ENCODE results near the gene EIF4G3.

Gene EIF4G3

DNA sequence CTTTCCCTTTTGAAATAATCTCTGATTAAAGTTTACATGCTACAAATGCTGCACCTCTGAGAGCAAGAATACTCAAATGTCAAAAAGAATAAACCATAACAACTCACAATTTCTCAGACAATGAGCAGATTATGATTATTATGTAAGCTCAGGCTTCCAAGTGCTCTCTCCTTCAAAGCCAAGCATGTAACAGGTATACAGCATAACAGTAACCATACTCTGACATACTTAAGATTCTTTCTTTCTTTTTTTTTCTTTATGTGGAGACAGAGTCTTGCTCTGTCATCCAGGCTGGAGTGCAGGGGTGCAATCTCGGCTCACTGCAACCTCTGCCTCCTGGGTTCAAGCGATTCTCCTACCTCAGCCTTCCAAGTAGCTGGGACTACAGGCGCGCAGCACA is 155.4 kb downstream of the EIF4G3 start:
- TF ChIP-seq CREB1 (IDR thresholded peaks at IDR 0.05; ENCODE audit: low read depth) (no peak), TAF1 (IDR thresholded peaks at IDR 0.05; ENCODE audit: low read depth) (no peak), YY1 (IDR thresholded peaks at IDR 0.05; ENCODE audit: low read depth) (no peak), MAX (IDR thresholded peaks at IDR 0.05) (no peak), FOXM1 (IDR thresholded peaks at IDR 0.05; ENCODE audit: borderline replicate concordance, low read depth) (no peak), EGR1 (IDR thresholded peaks at IDR 0.05) (no peak), CEBPB (IDR thresholded peaks at IDR 0.05) (no peak), TEAD4 (IDR thresholded peaks at IDR 0.05) (no peak), RAD21 (IDR thresholded peaks at IDR 0.05; ENCODE audit: low read depth) (no peak), EP300 (IDR thresholded peaks at IDR 0.05; ENCODE audit: borderline replicate concordance) (no peak)
- TF ChIP-seq, protein P1, sequence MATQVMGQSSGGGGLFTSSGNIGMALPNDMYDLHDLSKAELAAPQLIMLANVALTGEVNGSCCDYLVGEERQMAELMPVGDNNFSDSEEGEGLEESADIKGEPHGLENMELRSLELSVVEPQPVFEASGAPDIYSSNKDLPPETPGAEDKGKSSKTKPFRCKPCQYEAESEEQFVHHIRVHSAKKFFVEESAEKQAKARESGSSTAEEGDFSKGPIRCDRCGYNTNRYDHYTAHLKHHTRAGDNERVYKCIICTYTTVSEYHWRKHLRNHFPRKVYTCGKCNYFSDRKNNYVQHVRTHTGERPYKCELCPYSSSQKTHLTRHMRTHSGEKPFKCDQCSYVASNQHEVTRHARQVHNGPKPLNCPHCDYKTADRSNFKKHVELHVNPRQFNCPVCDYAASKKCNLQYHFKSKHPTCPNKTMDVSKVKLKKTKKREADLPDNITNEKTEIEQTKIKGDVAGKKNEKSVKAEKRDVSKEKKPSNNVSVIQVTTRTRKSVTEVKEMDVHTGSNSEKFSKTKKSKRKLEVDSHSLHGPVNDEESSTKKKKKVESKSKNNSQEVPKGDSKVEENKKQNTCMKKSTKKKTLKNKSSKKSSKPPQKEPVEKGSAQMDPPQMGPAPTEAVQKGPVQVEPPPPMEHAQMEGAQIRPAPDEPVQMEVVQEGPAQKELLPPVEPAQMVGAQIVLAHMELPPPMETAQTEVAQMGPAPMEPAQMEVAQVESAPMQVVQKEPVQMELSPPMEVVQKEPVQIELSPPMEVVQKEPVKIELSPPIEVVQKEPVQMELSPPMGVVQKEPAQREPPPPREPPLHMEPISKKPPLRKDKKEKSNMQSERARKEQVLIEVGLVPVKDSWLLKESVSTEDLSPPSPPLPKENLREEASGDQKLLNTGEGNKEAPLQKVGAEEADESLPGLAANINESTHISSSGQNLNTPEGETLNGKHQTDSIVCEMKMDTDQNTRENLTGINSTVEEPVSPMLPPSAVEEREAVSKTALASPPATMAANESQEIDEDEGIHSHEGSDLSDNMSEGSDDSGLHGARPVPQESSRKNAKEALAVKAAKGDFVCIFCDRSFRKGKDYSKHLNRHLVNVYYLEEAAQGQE (IDR thresholded peaks at IDR 0.05; ENCODE audit: low read depth), result no peak
- TF ChIP-seq, protein P2, sequence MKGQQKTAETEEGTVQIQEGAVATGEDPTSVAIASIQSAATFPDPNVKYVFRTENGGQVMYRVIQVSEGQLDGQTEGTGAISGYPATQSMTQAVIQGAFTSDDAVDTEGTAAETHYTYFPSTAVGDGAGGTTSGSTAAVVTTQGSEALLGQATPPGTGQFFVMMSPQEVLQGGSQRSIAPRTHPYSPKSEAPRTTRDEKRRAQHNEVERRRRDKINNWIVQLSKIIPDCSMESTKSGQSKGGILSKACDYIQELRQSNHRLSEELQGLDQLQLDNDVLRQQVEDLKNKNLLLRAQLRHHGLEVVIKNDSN (IDR thresholded peaks at IDR 0.05), result no peak

DNA sequence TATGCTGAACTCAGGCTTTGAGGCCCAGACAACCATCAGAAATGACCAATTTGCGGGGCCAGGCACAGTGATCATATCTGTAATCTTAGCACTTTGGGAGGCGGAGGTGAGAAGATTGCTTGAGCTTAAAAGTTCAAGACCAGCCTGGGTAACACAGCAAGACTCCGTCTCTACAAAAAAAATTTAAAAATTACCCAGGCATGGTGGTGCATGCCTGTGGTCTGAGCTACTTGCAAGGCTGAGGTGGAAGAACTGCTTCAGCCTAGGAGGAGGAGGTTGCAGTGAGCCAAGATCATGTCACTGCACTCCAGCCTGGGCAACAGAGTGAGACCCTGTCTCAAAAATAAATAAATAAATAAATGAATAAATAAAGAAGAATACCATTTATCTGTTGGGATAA is 156.5 kb downstream of the EIF4G3 start:
- TF ChIP-seq TAF1 (IDR thresholded peaks at IDR 0.05; ENCODE audit: low read depth), result no peak

DNA sequence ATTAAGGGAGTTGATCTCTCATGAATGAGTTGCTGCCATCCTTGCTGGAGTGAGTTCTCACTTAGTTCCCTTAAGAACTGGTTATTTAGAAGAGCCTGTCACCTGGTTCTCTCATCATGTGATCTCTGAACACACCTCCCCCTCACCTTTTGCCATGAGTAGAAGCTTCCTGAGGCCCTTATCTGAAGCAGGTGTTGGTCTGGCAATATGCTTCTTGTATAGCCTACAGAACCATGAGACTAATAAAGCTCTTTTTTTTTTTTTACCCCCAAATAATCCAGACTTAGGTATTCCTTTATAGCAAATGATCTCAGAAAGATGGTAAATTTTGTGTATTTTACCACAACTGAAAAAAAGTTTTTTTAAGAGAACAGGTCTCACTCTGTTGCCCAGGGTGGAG is 158.0 kb downstream of the EIF4G3 start:
- TF ChIP-seq, protein P2 (IDR thresholded peaks at IDR 0.05), result no peak
- TF ChIP-seq TEAD4 (IDR thresholded peaks at IDR 0.05), result no peak
- TF ChIP-seq CREB1 (IDR thresholded peaks at IDR 0.05; ENCODE audit: low read depth), result no peak
- TF ChIP-seq EP300 (IDR thresholded peaks at IDR 0.05; ENCODE audit: borderline replicate concordance), result no peak
- no peak for TF ChIP-seq NFIC (IDR thresholded peaks at IDR 0.05)
- TF ChIP-seq EGR1 (IDR thresholded peaks at IDR 0.05), result no peak

DNA sequence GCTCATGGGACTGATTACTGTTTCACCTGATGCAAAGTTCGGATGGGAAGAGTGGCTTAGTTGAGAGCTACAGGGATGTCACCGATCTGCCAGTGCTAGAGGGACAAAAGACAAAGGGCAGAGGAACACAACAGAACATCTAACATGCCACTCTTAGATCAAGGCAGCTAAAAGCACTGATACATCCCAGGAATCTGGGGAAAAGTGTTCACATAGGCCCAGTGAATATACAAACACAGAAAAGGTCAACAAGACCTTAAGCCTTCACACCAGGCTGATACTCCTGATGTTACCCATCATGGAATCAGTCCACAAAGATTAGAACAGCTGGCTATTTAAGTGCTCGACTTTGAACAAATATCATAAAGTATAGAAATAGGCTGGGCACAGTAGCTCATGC is 163.2 kb downstream of the EIF4G3 start:
- TF ChIP-seq EGR1 (IDR thresholded peaks at IDR 0.05) (no peak), YY1 (IDR thresholded peaks at IDR 0.05; ENCODE audit: low read depth) (no peak), ZBTB7A (IDR thresholded peaks at IDR 0.05; ENCODE audit: low read depth) (no peak), TCF12 (IDR thresholded peaks at IDR 0.05; ENCODE audit: low read depth) (no peak)

- TF ChIP-seq CREB1 (IDR thresholded peaks at IDR 0.05; ENCODE audit: low read depth), result no peak
These were observed 163.8 kb downstream of the EIF4G3 start for GRCh38 chr1:21012937-21013336.

DNA sequence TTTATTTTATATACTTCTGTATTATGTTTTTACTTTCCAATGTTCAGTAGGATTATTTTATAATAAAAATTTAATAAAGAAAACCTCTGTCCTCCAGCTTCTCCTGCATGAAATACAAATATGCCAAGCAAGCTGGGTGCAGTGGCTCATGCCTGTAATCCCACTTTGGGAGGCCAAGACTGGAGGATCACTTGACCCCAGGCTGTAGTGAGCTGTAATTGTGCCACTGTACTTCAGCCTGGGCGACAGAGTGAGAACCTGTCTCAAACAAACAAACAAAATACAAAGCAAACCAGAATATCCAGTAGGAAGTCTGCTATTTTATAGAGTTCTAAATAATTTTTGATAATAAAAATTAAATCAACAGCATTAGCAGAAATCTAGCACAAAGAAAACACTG is 168.8 kb downstream of the EIF4G3 start:
- TF ChIP-seq MAX (IDR thresholded peaks at IDR 0.05), result no peak

- TF ChIP-seq CREB1 (IDR thresholded peaks at IDR 0.05; ENCODE audit: low read depth), result no peak
- TF ChIP-seq MAX (IDR thresholded peaks at IDR 0.05), result no peak
- no peak for TF ChIP-seq NFIC (IDR thresholded peaks at IDR 0.05)
- TF ChIP-seq ZBTB7A (IDR thresholded peaks at IDR 0.05; ENCODE audit: low read depth), result no peak
- no peak for TF ChIP-seq TAF1 (IDR thresholded peaks at IDR 0.05; ENCODE audit: low read depth)
- no peak for TF ChIP-seq RAD21 (IDR thresholded peaks at IDR 0.05; ENCODE audit: low read depth)
- TF ChIP-seq TCF12 (IDR thresholded peaks at IDR 0.05; ENCODE audit: low read depth), result no peak
- no peak for TF ChIP-seq EP300 (IDR thresholded peaks at IDR 0.05; ENCODE audit: borderline replicate concordance)
- TF ChIP-seq EGR1 (IDR thresholded peaks at IDR 0.05), result no peak
- no peak for TF ChIP-seq TEAD4 (IDR thresholded peaks at IDR 0.05)
- TF ChIP-seq, protein P1 (IDR thresholded peaks at IDR 0.05; ENCODE audit: low read depth), result no peak
These were observed 171.0 kb downstream of the EIF4G3 start for GRCh38 chr1:21005466-21006239.
